HG02973 (cell line): ENCODE measurements around the gene PAF1.
"Not testable (repeated sequence)": the region's sequence is repeated elsewhere in the genome, so short reads cannot be mapped to it uniquely, and the experiment has no call there.

Source experiments
- ATAC-seq: cut with Tn5 transposase; IDR thresholded peaks from one replicate; pipeline ENCODE4 v1.9.1; 2021; ENCODE audit warnings: moderate library complexity; ENCODE audit not compliant: unreplicated experiment

The PAF1 gene

GRCh38 chr19:39384839-39385568, 5.9 kb downstream of the PAF1 start:
- no peak for ATAC-seq

- ATAC-seq, result no peak
These were observed 7.7 kb downstream of the PAF1 start for GRCh38 chr19:39382991-39383828.

- no peak for ATAC-seq
These were observed 8.8 kb downstream of the PAF1 start for GRCh38 chr19:39381910-39382611.

GRCh38 chr19:39380521-39381502, 10.1 kb downstream of the PAF1 start:
- no peak for ATAC-seq

GRCh38 chr19:39379865-39380396, 11.0 kb downstream of the PAF1 start:
- no peak for ATAC-seq

DNA sequence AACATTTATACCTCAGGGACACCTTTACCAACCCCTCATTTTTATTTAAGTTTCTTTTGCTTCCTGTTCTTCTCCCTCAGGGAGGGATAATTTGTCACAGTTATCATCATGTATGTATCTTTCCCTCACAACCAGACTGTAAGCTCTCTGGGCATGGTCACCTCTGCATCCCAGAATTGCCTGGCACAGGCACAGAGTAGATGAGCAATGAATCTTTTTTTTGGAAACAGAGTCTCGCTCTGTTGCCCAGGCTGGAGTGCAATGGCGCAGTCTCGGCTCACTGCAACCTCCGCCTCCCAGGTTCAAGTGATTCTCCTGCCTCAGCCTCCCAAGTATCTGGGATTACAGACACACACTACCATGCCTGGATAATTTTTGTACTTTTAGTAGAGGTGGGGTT, 11.5 kb downstream of the PAF1 start:
- ATAC-seq, result not testable (repeated sequence)

GRCh38 chr19:39377373-39378362, 13.2 kb downstream of the PAF1 start:
- ATAC-seq, result no peak

GRCh38 chr19:39375929-39376328, 15.0 kb downstream of the PAF1 start:
- ATAC-seq, result no peak

DNA sequence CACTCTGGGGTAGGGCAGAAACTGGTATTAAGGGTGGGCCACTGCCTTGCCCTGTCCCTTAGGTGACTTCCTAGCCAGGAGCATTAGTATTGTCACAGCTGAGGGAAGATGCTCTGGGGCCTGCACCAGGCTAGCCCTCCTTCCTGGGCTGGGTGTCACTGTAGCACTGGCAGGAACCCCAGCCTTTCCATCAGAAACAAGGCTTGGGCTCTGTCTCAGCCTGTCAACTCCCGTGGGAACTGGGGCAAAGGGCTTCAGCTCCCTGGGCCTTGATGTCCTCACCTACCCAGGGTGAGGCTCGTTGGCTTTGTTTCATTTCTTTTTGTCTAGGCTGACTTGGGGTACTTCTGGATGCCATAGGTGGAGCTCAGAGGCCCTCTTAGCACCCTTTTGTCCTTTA, 18.0 kb downstream of the PAF1 start:
- no peak for ATAC-seq

- no peak for ATAC-seq
These were observed 18.7 kb downstream of the PAF1 start for GRCh38 chr19:39372047-39372802.

GRCh38 chr19:39370735-39371134, 20.2 kb downstream of the PAF1 start:
- no peak for ATAC-seq

GRCh38 chr19:39369200-39369599, 21.7 kb downstream of the PAF1 start:
- no peak for ATAC-seq

DNA sequence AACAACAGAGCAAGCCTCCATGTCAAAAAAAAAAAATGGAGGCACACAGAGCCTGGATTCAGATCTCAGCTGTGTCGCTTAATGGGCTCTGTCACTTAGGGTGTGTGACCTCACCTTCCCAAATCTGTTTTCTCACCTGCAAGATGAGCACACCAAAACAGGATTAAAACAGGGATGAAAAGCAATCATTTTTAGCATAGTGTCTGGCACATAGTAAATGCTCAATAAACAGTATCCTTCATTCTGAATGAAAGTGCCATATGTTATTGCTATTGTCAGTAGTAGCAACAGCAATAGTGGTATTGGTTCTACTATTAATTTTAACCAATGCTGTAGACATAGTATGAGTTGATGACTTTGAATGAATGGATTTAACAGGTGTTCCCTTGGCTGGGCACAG, 25.4 kb downstream of the PAF1 start:
- ATAC-seq, result no peak

GRCh38 chr19:39363901-39364457, 26.9 kb downstream of the PAF1 start:
- no peak for ATAC-seq

- no peak for ATAC-seq
These were observed 27.9 kb downstream of the PAF1 start for GRCh38 chr19:39362682-39363657.

DNA sequence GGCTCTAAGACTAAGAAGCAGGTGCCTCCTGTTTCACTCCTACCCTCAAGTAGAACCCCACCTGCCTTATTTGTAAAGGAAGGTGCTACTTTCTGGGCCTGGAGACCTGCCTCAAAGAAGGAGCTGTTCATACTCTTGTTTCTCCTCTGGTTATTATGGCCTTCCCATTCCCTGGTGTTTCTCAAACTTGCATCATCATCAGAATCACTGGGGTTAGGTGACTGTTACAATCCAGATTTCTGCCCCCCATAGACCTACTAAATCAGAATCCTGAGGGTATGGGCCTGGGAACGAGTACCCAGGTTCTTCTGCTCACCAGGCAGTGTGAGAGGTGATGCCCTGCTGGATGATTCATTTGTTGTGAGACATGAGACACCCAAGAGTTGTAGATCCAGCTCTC, 30.3 kb downstream of the PAF1 start:
- no peak for ATAC-seq

- no peak for ATAC-seq
These were observed 31.9 kb downstream of the PAF1 start for GRCh38 chr19:39359026-39359425.
